Suprapubic skin (tissue), 4 donors: ENCODE data around the gene TBC1D16. TPM values are rescaled to one million over a fixed set of nuclear protein-coding genes. Genes with fewer than 3 reads are reported as not detected.
A peak's percentile ranks its signal among the peaks of the same experiment; 100 is the strongest.

ENCODE experiments used
- DNase-seq, 2 donors: peaks; one replicate each; pipeline ENCODE4 v3.0.0-alpha.2; 2019; ENCODE audit warnings: low spot score in 2 of 2
- H3K27ac ChIP-seq: fragments of 200-600 bp; sonication (generic); one replicate; pipeline ENCODE4 v1.5.1; 2019
- H3K27me3 ChIP-seq: fragments of 200-600 bp; sonication (generic); one replicate; pipeline ENCODE4 v1.5.1; 2019
- H3K36me3 ChIP-seq: fragments of 200-600 bp; sonication (generic); one replicate; pipeline ENCODE4 v1.5.1; 2019
- H3K4me1 ChIP-seq: fragments of 200-600 bp; sonication (generic); one replicate; pipeline ENCODE4 v1.5.1; 2019
- H3K4me3 ChIP-seq: fragments of 200-600 bp; sonication (generic); one replicate; pipeline ENCODE4 v1.5.1; 2019; ENCODE audit warnings: mild to moderate bottlenecking
- H3K9me3 ChIP-seq: fragments of 200-600 bp; sonication (generic); one replicate; pipeline ENCODE4 v1.5.1; 2019
- CTCF ChIP-seq, 2 donors: fragments of 200-600 bp in 1 of 2; fragments of 450-650 bp in 1 of 2; sonication (generic) in 1 of 2; IDR thresholded peaks; one replicate each; pipeline ENCODE4 v1.5.1; 2016 to 2019; ENCODE audit warnings: antibody characterized with exemption in 2 of 2, mild to moderate bottlenecking in 1 of 2, moderate library complexity in 1 of 2
- EP300 ChIP-seq: sonication (generic); formaldehyde crosslinking; IDR thresholded peaks from one replicate; pipeline ENCODE4 v1.6.1; 2017; ENCODE audit warnings: antibody characterized with exemption
- POLR2A ChIP-seq, 2 donors: fragments of 450-650 bp; IDR thresholded peaks; one replicate each; pipeline ENCODE4 v1.6.1; 2017; ENCODE audit warnings: antibody characterized with exemption in 2 of 2, mild to moderate bottlenecking in 2 of 2, moderate library complexity in 2 of 2
- POLR2AphosphoS5 ChIP-seq, 3 donors: sonication (generic); formaldehyde crosslinking; IDR thresholded peaks; one replicate each; pipeline ENCODE4 v1.6.1; 2017; ENCODE audit warnings: antibody characterized with exemption in 3 of 3
- WGBS: methylation state at CpG from one replicate; pipeline ENCODE4 v1.1.5; 2018; 5-methylcytosine and 5-hydroxymethylcytosine counted together
- total RNA-seq, 4 donors: library from RNA; depleted of rRNA; stranded (reverse); fragments of >200 nt; gene quantifications; one replicate each; pipeline ENCODE4 v1.1.0, GENCODE V29; 2016

TBC1D16 gene
- total RNA-seq, 4 donors from 2014 or later = 18.6 to 33.6 (median 22.7) TPM

DNA sequence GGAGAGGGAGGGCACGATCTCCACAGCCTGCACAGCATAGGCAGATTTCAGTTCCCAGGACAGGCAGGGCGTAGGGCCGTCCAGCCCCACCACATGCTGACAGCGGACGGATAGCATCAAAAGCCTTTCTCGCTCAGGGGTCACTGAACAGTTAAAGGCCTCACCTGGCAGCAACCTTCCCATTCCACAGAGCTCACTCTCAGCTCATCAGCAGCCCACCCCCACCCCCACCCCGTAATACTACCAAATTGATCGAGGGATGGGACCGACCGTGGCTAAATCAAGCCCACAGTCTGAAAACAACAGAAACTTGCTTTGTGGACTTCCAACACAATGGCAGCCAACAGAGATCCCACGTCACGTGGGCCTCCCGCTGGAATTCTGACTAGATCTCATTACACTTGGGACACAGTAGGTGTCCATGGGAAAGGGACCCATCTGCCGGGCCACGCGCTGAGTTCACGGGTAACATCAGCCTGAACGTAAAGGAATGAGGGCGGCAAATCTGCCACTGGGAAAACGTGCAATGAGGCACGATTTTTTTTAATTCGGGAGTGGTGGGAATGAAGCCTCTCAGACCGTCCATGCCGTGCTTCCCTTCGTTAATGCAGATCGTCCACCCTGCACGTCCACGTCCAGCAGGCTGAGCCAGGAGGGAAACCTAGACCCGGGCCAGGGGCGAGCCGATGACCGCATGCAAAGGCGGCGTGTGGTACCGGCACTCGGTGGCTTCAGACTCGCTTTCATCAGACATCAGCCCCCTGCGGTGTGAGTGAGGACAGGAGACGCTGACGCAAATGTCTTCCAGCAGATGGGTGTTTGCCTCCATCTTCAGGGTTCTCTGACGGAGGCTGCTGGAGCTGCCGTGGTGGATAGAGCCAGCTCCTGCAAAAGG lies 92.1 kb downstream of the TBC1D16 start:
- Histone ChIP-seq H3K4me3 (no peak overlapping the region), H3K4me1 (peaks cover 4% of the 10 kb centered on the region), H3K36me3 (peaks cover 74% of the 10 kb centered on the region), H3K9me3 (no peaks in the 10 kb centered on the region), H3K27me3 (no peaks in the 10 kb centered on the region), H3K27ac (no peak overlapping the region)
- no peak for TF ChIP-seq EP300
- no peak for TF ChIP-seq POLR2A (IDR thresholded peaks at IDR 0.05)
- no peak for TF ChIP-seq POLR2AphosphoS5 (IDR thresholded peaks at IDR 0.05)
- TF ChIP-seq CTCF (IDR thresholded peaks at IDR 0.05) = no peak
- 92% methylated on average over 39 of the region's 42 CpGs for WGBS
- peak in 1 of 2 donors; percentile 73 for DNase-seq

- H3K4me3 ChIP-seq = no peak overlapping the region
- H3K36me3 ChIP-seq = peaks cover 74% of the 10 kb centered on the region
- 88% methylated on average over 31 of the region's 35 CpGs for WGBS
- H3K9me3 ChIP-seq = no peaks in the 10 kb centered on the region
- no peaks in the 10 kb centered on the region for H3K27me3 ChIP-seq
- TF ChIP-seq POLR2AphosphoS5 (IDR thresholded peaks at IDR 0.05) = no peak
- TF ChIP-seq EP300 = no peak
- no peak for TF ChIP-seq POLR2A (IDR thresholded peaks at IDR 0.05)
- TF ChIP-seq CTCF (IDR thresholded peaks at IDR 0.05) = no peak
- H3K4me1 ChIP-seq = peaks cover 10% of the 10 kb centered on the region
- peak; percentile 72 to 78 for DNase-seq
- H3K27ac ChIP-seq = no peak overlapping the region
These were observed 92.9 kb downstream of the TBC1D16 start for GRCh38 chr17:79942591-79943346.

DNA sequence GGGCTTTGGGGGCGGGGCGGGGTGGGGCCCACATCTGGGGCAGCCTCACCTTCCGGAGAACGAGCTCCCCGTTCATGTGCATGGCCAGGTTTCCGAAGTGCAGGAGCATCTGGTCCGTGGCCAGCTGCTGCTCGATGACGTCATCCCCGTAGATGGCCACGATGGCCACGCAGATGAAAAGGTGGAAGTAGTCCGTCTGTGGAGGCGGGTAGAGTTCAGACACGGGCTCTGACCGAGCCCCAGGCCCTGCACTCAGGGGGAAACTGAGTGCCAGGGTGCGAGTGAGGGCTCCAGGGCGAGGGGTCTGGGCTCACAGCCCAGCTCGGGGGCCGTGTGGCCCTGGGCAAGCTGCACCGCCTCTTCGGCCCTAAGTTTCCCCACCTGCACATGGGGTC lies 93.7 kb downstream of the TBC1D16 start:
- H3K36me3 ChIP-seq = peaks cover 67% of the 10 kb centered on the region
- no peaks in the 10 kb centered on the region for H3K27me3 ChIP-seq
- no peak overlapping the region for H3K4me3 ChIP-seq
- H3K27ac ChIP-seq = no peak overlapping the region
- WGBS = 87% methylated on average over 17 of the region's 22 CpGs
- H3K9me3 ChIP-seq = no peaks in the 10 kb centered on the region
- peaks cover 18% of the 10 kb centered on the region for H3K4me1 ChIP-seq
- peak in 1 of 2 donors; percentile 51 for DNase-seq
- no peak for TF ChIP-seq CTCF (IDR thresholded peaks at IDR 0.05)

DNA sequence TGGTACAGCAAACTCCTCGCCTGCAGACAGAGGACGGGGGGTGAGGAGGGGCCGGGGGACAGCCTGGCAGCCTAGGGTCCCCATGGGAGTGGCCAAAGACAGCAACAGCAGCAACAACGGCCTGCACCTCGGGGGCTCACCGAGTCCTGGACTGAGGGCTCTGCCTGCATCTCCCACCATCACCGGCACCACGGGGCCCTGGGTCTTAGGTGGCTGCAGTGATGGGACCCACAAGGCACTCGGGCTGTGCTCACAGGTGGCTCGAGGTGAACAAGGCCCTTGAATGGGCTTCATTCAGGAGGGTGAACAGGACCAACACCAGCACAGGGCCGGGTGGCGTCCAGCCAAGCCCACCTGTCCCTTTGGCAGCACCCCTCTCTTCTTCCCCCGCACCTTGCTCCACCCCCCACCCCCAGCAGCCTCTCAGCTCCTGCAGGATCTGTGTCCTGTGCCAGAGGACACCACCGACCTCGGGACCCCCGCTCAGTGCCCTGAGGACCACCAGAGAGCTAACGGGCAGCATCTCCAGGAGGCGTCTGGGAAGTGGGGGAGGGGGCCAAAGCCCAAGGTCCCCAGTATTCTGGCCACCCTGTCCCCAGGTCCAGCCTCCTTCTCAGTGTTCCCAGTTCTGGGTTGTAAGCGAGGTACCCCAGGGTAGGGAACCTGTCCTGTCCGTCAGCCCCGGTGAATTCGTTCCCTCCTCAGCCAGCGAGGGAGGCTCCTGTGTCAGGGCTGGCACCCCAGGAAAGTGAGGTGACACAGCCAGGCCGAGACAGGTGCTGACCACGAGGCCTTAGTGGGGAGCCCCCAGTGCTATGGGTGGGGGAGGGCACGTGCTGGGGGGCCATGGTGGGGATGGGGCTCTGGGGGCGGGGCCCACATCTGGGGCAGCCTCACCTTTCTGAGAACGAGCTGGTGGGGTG lies 94.3 kb downstream of the TBC1D16 start:
- Histone ChIP-seq H3K4me3 (no peak overlapping the region), H3K36me3 (peaks cover 67% of the 10 kb centered on the region), H3K4me1 (peaks cover 22% of the 10 kb centered on the region), H3K27ac (no peak overlapping the region), H3K27me3 (no peaks in the 10 kb centered on the region), H3K9me3 (no peaks in the 10 kb centered on the region)
- TF ChIP-seq POLR2A (IDR thresholded peaks at IDR 0.05) = no peak
- no peak for TF ChIP-seq CTCF (IDR thresholded peaks at IDR 0.05)
- TF ChIP-seq EP300 = no peak
- no peak for TF ChIP-seq POLR2AphosphoS5 (IDR thresholded peaks at IDR 0.05)
- peak in 1 of 2 donors; percentile 61 for DNase-seq
- 74% methylated on average over 7 of the region's 28 CpGs for WGBS
